ENCODE data around the gene RAB8A.

DNA sequence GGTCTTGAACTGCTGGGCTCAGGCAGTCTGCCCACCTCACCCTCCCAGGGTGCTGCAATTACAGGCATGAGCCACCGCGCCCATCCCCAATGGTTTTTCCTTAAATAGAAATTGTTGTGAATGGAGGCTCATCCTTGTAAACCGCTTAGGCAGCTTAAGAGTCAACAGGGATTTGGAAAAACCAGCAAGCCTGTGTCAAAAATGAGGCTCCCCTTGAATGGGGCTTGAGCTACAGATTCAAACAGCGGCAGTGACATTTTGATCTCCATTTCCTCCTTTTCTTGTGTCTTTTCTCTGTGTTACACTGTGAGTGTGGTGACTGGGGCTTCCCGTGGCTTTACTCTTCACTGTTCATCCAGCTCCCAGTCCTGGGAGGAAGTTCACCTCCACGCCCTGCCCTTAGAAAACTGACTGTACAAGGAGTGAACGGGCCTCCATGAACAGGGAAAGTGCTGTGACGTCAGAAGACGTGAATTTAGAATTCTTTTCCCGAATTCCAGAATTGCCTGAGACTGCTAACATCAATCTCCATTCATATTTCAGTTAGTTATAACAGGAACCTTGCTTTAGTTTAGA lies 15.3 kb upstream of the RAB8A start:
- no peak for TF ChIP-seq EZH2phosphoT487 (IDR thresholded peaks at IDR 0.05; ENCODE audit: low read depth)
- TF ChIP-seq, protein P1, sequence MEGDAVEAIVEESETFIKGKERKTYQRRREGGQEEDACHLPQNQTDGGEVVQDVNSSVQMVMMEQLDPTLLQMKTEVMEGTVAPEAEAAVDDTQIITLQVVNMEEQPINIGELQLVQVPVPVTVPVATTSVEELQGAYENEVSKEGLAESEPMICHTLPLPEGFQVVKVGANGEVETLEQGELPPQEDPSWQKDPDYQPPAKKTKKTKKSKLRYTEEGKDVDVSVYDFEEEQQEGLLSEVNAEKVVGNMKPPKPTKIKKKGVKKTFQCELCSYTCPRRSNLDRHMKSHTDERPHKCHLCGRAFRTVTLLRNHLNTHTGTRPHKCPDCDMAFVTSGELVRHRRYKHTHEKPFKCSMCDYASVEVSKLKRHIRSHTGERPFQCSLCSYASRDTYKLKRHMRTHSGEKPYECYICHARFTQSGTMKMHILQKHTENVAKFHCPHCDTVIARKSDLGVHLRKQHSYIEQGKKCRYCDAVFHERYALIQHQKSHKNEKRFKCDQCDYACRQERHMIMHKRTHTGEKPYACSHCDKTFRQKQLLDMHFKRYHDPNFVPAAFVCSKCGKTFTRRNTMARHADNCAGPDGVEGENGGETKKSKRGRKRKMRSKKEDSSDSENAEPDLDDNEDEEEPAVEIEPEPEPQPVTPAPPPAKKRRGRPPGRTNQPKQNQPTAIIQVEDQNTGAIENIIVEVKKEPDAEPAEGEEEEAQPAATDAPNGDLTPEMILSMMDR (IDR thresholded peaks at IDR 0.05; ENCODE audit: low read depth, low read length), result no peak
